ENCODE results near the gene ERCC5.
A peak's percentile ranks its signal among the peaks of the same experiment; 100 is the strongest.

ERCC5 gene

GRCh38 chr13:102839462-102839861, 6.4 kb upstream of the ERCC5 start:
- DNase-seq: no peak
- H3K36me3 ChIP-seq: peaks cover 27 to 45% (median 30%) of the 10 kb centered on the region in 3 donors
- intact Hi-C loops (cut with DNase I; ENCODE audit: low total_unique reads): no loop called here
- no peak overlapping the region for H3K4me3 ChIP-seq
- no peaks in the 10 kb centered on the region for H3K9me3 ChIP-seq
- no peaks in the 10 kb centered on the region for H3K4me1 ChIP-seq
- H3K27ac ChIP-seq: no peak overlapping the region
- no peak for TF ChIP-seq CTCF (IDR thresholded peaks at IDR 0.05)
- no peaks in the 10 kb centered on the region for H3K27me3 ChIP-seq

- DNase-seq: no peak
- peaks cover 0 to 8% (median 0%) of the 10 kb centered on the region in 3 donors for H3K36me3 ChIP-seq
- H3K27ac ChIP-seq: peak overlapping the region; percentile 84 to 95
- H3K27me3 ChIP-seq: no peaks in the 10 kb centered on the region
- intact Hi-C loops (cut with DNase I; ENCODE audit: low total_unique reads): loop anchor here (10.0 kb wide), 1 partner anchor 50 kb away; the partner anchor contains the start of genes BIVM and POGLUT2
- H3K4me3 ChIP-seq: peak overlapping the region; percentile 66 to 88
- H3K4me1 ChIP-seq: peaks cover 0 to 20% (median 12%) of the 10 kb centered on the region in 4 donors
- no peak for TF ChIP-seq CTCF (IDR thresholded peaks at IDR 0.05)
- H3K9me3 ChIP-seq: no peaks in the 10 kb centered on the region
Measured at GRCh38 chr13:102845289-102845629, 573 bp upstream of the ERCC5 start.

- peak overlapping the region; percentile 66 to 88 for H3K4me3 ChIP-seq
- peak overlapping the region; percentile 84 to 95 for H3K27ac ChIP-seq
- H3K27me3 ChIP-seq: no peaks in the 10 kb centered on the region
- no peak for DNase-seq
- no peaks in the 10 kb centered on the region for H3K9me3 ChIP-seq
- intact Hi-C loops (cut with DNase I; ENCODE audit: low total_unique reads): loop anchor here (2.0 to 10.0 kb wide), 2 partner anchors 52 to 252 kb away; partner anchors contain the start of genes BIVM and POGLUT2
- H3K4me1 ChIP-seq: peaks cover 0 to 20% (median 12%) of the 10 kb centered on the region in 4 donors
- TF ChIP-seq CTCF (IDR thresholded peaks at IDR 0.05): peak in 1 of 2 experiments; percentile 10
- H3K36me3 ChIP-seq: peaks cover 0 to 11% (median 0%) of the 10 kb centered on the region in 3 donors
Measured at GRCh38 chr13:102846261-102847015, 606 bp downstream of the ERCC5 start.

GRCh38 chr13:102847272-102848234, 1.7 kb downstream of the ERCC5 start:
- Histone ChIP-seq H3K27ac (peak overlapping the region; percentile 84 to 95), H3K36me3 (peaks cover 0 to 14% (median 0%) of the 10 kb centered on the region in 3 donors), H3K4me3 (peak overlapping the region; percentile 66 to 88), H3K27me3 (no peaks in the 10 kb centered on the region), H3K9me3 (no peaks in the 10 kb centered on the region), H3K4me1 (peaks cover 0 to 20% (median 12%) of the 10 kb centered on the region in 4 donors)
- peak; percentile 56 to 65 for TF ChIP-seq CTCF (IDR thresholded peaks at IDR 0.05)
- DNase-seq: no peak
- intact Hi-C loops (cut with DNase I; ENCODE audit: low total_unique reads): loop anchor here (2.0 to 10.0 kb wide), 2 partner anchors 53 to 253 kb away; partner anchors contain the start of genes BIVM and POGLUT2

- no peak for TF ChIP-seq CTCF (IDR thresholded peaks at IDR 0.05)
- Histone ChIP-seq H3K4me3 (no peak overlapping the region), H3K27me3 (no peaks in the 10 kb centered on the region), H3K9me3 (no peaks in the 10 kb centered on the region), H3K27ac (no peak overlapping the region), H3K4me1 (peaks cover 0 to 20% (median 12%) of the 10 kb centered on the region in 4 donors), H3K36me3 (peaks cover 4 to 22% (median 10%) of the 10 kb centered on the region in 3 donors)
- no peak for DNase-seq
- intact Hi-C loops (cut with DNase I; ENCODE audit: low total_unique reads): loop anchor here (10.0 kb wide), 1 partner anchor 54 kb away; the partner anchor contains the start of genes BIVM and POGLUT2
Measured at GRCh38 chr13:102848956-102849355, 3.1 kb downstream of the ERCC5 start.
